ENCODE data around the gene GIMAP8.

Gene GIMAP8

GRCh38 chr7:150450491-150451001 is at the start of gene GIMAP8:
Gene GIMAP8 (plus strand): TSS chr7:150450630. CDS start chr7:150466699, 16,069 bp downstream.
- no peak for DNase-seq

- DNase-seq = no peak
Measured at GRCh38 chr7:150400788-150401423, 49.5 kb upstream of the GIMAP8 start.

GRCh38 chr7:150401424-150401790 is 49.0 kb upstream of the GIMAP8 start:
- DNase-seq = no peak

GRCh38 chr7:150401861-150402631 is 48.4 kb upstream of the GIMAP8 start:
- DNase-seq = no peak

GRCh38 chr7:150402671-150403321 is 47.6 kb upstream of the GIMAP8 start:
- DNase-seq = no peak

GRCh38 chr7:150403376-150404171 is 46.9 kb upstream of the GIMAP8 start:
- DNase-seq = no peak

GRCh38 chr7:150404172-150404804 is 46.1 kb upstream of the GIMAP8 start:
- DNase-seq = no peak

- peak; percentile 62 for DNase-seq
Measured at GRCh38 chr7:150404805-150405583, 45.4 kb upstream of the GIMAP8 start.

- DNase-seq = no peak
Measured at GRCh38 chr7:150405584-150406311, 44.7 kb upstream of the GIMAP8 start.

GRCh38 chr7:150406312-150406566 is 44.2 kb upstream of the GIMAP8 start:
- no peak for DNase-seq

GRCh38 chr7:150406567-150407421 is 43.6 kb upstream of the GIMAP8 start:
- no peak for DNase-seq

- DNase-seq = no peak
Measured at GRCh38 chr7:150407588-150408392, 42.6 kb upstream of the GIMAP8 start.

- DNase-seq = no peak
Measured at GRCh38 chr7:150408393-150409299, 41.8 kb upstream of the GIMAP8 start.

- DNase-seq = no peak
Measured at GRCh38 chr7:150409300-150410030, 41.0 kb upstream of the GIMAP8 start.

GRCh38 chr7:150410131-150410530 is 40.3 kb upstream of the GIMAP8 start:
- DNase-seq = no peak

GRCh38 chr7:150410680-150411346 is 39.6 kb upstream of the GIMAP8 start:
- no peak for DNase-seq

- no peak for DNase-seq
Measured at GRCh38 chr7:150411606-150412005, 38.8 kb upstream of the GIMAP8 start.

Data from NCI-H510A (cell line).